NCI-H1092 (cell line): ENCODE measurements around the gene FUBP3.

Experiments
- DNase-seq: peaks from one replicate; lab custom pipeline; 2025; lab: John Stamatoyannopoulos, UW

Gene FUBP3

DNA sequence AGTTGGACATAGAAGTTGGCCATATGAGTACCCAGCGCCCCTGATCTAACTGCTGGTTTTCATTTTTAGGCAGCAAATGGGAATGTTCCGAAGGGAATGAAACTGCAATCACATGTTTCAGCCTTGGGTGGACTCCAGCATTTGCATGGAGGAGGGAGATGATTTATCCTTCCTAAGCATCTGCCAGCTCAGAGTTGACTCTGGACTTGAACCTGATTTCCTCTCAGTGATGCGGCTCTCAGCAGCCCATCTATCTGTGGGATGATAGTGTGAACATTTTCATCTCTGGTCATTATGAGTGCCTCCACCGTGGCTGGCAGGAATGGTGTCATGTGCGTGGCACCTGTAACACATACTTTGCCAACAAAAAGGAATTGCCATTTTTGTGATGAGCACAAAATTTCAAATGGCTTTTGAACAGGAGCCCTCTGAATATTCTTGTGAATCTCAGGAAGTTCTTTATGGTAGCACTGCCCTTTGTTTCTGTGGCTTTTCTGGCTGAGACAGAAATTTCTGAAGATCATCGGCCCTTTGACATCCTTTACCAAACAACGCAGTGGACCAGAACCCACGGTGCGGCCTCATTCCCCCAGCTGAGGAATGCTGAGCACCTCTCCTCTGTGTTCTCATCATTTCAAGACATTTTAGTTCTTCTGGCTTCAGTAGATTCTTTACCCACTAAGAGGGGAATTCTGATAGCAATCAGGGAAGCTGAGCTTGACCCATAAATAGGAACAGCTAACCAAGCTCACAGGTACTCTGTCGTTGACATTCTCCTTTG is 28.5 kb downstream of the FUBP3 start:
- DNase-seq: no peak

DNA sequence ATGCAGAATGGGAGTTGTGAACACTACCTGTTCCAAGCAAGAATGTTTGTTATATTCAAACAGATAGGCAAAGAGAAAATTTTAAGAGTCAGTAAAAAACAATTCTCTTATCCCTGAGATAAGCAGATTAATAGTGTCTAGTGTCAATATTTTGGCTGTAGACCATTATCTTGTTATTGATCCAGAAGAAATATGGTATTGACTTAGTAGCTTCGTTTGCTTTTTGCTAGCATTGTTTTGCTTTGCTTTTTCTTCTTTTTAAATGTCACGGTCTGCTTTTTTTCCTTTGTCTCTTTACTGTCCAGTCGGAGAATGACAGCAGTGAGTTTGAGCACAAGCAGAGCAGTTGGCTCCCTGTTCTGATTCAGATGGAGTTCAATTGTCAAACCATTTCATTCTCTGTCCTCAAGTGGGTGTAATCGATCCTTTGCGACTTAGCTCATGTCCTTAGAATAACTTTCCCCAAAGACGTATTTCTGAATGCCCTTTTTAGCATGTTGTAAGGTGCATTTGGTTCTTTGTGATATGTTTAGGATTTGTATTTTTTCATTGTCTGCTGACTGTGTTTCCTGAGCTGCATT is 29.3 kb downstream of the FUBP3 start:
- no peak for DNase-seq

DNA sequence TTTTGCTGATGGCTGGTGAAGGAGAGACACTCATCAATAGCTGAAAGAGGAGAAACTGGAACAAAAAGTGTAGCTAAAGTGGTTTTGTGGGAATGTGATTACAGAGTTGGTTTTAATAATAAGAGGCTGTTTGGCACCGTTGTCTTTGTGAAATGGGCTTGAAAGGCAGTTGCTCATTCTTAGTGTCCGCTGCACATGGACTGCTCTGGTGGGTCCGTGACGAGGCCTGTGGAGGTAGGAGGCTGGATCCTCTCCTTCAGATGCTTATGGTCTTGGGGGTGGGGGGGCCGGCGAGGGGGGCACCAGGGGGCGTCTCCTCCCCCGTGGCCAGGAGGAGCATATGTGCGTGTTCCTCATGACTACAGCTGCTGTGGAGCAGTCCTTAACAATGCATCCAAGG is 29.8 kb downstream of the FUBP3 start:
- DNase-seq: no peak

DNA sequence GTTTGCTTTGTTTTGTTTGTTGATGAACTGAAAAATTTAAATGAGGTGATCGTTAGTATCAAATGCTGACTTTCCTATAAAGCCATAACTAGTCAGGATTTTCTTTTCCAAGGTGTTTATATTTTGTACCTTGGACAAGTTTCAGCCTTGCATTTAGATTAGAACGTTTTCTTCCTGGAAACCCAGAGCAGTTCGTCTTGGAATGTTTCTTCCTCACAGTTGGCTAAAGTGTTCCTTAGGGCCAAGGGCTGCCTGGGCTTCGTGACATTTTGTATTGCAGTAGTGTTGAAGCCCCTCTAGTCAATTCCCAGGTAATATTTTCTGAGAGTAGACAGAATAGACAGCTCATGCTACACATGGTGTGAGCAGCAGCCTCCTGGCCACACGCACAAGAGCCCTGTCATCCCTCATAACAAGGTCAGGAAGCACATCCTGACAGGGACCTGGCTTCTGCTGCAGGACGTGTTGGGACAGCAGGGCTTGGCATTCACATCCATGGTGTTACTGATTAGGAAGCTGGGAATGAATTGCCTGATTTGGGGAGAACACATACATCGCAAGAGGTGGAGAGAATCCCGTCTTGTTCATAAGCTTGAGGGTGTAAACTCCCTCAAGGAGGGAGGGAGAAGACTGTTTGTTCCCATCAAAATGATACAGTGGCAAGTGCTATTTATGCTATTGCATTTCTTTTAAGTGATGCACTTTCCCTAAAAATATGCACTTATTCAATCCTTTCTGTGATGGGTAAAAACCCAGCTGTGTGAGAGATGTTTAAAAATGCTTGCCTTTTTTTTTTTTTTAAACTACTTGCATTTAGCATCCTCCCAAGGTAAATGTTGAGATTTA is 31.7 kb downstream of the FUBP3 start:
- no peak for DNase-seq

DNA sequence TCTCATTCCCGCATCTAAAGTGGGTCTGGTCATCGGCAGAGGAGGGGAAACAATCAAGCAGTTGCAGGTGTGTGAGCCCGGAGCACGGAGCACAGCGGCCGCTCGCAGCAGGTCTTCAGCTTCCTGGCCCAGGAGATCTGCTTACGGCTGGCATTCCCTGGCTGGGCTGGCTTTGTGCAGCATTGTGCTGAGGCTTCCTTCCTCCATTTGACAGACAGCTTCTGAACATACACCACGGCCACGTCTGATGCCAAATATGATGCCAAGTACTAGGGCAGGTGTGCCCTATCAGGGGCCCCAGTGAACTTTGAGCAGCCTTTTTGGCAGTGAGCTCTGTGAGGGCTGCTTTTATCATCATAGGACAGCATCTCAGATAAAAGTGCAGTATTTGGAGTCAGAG is 37.1 kb downstream of the FUBP3 start:
- no peak for DNase-seq

DNA sequence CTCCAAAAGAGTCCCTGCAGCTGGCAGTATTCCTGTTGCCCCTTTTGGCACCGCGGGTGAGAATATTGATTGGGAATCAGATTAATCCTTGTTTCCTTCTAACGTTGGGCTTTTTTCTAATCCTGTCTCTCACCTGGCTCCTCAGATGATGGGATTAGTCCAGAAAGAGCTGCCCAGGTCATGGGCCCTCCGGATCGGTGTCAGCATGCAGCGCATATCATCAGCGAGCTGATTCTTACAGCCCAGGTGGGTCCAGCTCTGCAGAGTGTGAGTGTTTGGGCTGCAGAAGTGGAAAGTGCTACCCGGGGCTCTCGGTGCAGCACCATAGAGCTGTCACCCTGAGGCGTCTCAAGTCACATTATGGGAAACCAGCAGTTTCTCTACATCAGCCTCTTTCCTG is 44.1 kb downstream of the FUBP3 start:
- no peak for DNase-seq

DNA sequence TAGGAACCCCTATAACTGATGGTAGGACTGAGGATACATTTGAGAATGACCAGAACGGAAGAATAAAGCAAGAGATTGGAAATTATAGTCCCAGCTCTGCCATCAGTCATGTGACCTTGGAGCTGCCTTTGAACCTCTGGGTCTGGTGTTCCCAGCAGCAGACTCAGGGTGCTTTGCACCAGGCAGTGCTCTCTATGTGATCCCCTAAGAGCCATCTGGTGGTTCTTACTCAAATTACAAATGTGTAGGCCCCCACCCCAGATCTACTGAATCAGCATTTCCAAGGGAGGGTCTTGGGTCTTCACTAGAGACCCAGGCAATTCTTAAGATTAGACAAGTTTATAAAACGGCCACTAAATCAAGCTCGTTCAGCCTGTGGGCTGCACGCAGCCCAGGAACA is 44.8 kb downstream of the FUBP3 start:
- DNase-seq: no peak

DNA sequence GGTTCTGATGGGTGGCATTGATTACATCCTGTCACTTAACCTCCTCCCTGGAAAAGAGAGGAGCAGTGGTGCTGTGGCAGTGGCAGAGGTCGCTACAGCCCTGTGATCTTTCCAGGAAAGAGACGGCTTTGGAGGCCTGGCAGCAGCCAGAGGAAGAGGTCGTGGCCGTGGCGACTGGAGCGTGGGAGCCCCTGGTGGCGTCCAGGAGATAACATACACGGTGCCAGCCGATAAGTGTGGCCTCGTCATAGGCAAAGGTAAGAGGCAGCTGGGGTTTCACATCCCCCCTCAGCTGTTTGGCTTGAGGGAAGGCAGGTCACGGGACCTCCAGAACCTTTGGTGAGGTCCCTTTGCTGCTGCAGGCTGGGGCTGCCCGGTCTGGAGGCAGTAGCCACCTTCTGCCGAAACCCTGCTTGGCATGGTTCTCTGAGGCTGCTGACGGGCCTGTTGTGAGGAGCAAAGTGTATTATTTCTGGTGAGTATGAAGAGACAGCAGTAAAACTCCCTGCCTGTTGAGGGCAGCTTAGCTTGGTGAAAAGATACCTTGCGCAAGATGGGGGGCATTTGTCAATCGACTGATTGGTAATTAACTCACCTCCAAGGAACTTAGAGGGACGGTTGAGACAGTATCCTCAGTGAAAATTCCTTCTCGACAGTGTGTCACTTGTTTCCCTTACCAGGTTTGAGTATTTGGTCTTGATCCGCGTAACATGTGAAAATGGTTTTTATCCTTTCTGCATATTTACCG is 47.0 kb downstream of the FUBP3 start:
- no peak for DNase-seq

DNA sequence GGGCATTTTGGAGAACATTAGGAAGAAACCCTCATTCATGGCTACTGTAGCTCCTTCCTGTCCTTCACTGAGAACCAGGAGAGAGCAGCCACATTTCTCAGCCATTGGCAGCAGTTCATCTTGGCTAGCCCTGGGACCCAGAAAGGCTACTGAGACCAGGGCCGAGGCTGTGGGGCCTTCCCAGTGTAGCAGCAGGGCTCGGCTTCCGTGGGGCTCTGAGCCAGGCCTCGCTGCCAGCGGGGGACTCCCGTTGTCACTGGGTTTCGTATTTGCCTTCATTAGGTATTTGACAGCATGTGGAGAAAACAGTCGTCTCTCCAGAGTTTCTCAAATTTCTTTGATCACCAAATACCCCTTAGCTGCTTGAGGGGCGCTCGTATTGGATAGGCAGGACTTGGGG is 47.7 kb downstream of the FUBP3 start:
- no peak for DNase-seq

DNA sequence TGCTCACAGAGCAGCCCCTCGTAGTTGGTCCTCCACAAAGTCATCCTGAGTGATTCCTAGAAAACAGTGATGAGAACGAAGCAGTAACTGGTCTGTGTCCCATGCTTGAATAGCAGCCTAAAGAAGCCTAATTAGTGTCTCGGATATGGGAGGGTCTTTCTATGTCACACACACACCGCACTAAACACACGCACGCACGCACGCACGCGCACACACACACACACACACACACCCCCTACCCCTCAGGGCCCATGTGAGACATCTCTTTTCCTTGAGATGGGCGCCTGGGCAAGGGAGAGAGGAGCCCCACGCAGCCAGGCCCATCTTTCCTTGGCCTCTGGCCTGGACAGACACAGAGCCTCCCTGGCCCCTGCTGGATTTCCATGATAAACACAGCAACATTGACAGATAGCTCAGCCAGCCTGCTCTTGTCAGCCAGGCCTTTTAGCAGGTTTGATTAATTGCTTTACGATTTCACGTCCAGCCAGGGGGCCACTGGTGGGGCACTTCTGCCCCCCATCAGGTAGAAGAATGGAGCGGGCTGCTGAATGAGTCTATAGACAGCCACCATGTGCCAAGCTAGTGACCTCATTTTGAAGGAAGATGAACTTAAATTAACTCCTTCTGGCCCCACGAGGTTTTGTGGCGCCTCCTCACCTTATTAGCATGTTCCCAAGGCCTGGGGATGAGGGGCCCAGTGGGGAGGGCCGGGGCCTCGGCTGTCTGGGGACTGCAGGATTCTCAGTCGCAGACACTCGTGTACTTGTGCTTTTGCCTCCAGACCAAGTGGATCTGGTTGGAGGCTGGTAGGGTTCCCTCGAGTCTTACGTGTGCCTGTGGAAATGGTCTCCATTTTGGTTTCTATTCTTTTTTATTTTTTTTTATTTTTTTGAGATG is 48.8 kb downstream of the FUBP3 start:
- no peak for DNase-seq

DNA sequence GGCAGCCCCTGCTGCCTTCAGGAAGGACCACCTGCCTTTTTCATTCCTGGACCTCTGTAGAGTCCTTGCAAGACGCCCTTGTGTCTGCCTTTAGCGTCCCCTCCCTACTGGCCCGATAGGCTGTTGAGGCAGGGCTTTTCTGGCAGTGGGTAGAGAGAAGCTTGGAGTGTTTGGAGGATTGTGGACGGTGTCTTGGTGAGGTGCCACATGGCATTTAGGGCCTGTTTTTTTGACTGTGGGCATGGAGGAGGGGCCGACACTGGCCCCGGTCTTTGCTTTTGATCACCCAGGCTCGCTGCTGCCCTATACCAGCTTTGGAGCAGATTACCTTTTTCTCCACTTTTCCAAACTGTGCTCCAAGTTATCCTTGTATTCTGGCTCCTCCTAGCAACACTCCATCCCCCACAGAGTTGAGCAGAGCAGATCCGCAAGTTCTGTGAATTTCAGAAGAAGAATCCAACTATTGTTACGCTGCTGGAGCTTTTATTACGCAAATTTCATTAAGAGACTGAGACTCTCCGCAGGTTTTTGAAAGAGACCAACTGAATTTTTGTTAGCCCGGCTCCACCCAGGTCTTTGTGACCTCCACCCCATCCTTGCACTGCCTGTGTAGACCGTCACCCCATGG is 50.2 kb downstream of the FUBP3 start:
- no peak for DNase-seq

DNA sequence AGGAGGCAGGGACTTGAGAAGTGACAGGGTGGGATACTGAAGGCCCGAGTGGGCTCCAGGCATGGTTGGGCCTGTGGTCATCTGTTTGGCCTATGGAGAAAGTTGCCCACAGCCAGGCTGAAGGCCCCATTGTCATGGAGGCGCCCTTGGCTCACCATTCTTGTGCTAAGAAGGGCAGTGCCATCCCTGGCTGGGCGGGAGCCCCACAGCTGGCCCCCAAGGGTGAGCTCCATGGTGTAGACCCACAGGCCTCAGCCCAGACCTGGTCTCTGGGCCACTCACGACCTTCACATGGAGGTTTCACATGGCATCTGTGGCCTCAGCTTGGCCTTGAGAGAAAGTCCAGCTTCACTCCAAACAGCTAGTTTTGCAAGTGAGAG is 50.7 kb downstream of the FUBP3 start:
- no peak for DNase-seq

DNA sequence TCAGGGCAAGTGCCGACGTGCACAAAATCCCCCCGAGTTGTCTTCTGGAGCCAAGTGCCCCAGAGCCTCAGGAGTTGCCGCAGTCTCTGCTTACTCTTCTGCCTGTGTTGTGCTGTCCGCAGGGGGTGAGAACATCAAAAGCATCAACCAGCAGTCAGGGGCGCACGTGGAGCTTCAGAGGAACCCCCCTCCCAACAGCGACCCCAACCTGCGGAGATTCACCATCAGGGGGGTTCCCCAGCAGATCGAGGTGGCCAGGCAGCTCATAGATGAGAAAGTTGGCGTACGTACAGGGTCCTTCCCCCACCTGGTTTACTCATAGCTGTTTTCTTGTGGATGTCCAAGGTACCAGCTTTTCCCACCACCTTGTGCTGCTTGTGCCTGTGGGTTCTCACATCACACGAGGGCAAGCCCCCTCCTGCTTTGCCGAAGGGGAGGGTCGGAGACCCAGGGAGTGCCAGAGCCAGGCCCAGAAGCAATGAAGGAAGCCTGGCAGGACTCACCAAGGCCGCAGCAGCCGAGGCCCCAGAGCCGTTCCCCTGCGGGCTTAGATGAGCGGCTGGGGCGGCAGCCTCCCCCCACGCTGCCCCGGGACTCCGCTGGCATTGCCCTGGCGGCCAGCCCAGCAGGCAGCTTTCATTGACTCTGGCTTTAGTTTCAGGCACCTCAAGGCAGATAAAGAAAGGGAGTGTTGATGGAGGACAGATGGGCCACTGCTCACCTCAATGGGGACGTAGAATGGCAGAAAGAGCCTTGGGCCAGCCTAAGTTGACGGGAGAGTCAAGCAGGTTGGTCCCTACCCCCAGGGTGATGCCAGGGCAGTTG is 51.3 kb downstream of the FUBP3 start:
- DNase-seq: no peak

DNA sequence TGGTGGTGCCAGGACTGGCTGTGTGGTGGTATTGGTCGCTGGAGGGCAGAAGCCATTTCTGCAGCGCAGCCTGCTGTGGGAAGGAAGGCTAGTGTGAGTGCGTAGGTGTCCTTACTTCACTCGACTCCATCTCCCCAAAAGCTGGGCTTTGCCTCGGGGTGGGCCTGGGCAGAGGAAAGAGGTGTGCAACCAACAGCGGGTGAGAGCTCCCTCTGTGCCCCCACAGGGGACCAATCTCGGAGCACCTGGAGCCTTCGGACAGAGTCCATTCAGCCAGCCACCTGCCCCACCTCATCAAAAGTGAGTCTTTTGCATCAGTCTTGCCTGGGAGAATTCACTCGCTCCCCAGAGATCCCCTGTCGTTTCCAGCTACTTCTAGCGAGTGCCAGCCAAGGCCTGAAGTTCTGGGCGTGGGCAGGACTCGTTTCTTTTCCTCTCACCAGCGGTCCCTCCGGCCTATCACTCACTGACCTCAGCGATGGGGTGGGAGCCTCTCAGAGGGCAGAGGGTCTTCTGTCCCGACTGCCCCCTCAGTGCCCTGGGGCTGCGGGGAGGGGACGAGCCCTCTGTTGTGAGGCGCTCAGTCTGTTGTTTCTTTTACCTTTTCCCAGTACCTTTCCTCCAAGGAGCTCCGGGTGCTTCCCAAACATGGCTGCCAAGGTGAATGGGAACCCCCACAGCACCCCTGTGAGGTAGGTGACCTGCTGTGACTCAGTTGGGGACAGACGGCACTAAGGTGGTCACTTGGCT is 52.1 kb downstream of the FUBP3 start:
- DNase-seq: no peak

DNA sequence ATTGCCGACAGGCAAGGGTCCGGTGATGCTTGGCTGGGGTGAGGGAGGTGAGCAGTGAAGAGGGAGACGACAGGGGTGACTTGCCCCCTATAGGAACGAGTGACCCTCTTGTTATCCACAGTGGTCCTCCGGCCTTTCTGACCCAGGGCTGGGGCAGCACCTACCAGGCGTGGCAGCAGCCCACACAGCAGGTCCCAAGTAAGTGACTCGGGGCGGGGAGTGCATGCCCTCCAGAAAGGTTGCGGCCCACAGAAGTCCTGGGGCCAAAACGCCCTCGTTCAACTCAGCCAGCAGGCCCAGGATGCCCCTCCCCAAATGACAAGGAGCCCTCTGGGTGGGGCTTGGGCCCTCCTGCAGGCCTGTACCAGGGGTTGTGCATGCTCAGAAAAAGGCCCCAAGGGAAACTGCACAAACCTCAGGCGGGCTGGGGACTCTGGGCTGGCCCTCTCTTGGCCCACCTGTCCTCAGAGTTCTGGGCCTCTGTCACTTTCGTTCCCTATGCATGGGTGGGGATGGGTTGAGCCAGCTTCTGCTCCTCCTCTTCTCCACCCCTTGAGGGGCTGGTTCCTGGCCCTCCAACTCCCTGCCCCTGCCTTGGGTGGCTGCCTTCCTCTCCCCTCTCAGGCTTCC is 52.8 kb downstream of the FUBP3 start:
- DNase-seq: no peak

DNA sequence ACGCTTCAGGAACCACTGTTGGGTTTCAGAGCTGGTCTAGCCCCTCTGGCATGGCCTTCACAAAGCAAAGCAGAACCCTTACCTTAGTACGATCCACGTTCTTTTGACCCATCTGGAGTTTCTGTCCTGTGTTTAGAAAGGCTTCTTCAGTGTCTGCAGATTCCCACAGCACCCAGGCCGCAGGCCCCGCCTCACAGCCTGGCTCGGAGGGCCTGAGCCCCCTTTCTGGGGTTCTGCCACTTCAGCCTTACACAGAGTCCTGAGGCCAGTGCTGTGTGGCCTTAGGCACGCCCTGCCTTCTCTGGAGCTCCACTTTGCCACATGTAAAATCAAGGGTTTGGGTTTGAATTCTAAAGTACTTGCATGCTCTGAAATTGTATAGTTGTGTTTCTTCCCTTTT is 53.5 kb downstream of the FUBP3 start:
- DNase-seq: no peak

DNA sequence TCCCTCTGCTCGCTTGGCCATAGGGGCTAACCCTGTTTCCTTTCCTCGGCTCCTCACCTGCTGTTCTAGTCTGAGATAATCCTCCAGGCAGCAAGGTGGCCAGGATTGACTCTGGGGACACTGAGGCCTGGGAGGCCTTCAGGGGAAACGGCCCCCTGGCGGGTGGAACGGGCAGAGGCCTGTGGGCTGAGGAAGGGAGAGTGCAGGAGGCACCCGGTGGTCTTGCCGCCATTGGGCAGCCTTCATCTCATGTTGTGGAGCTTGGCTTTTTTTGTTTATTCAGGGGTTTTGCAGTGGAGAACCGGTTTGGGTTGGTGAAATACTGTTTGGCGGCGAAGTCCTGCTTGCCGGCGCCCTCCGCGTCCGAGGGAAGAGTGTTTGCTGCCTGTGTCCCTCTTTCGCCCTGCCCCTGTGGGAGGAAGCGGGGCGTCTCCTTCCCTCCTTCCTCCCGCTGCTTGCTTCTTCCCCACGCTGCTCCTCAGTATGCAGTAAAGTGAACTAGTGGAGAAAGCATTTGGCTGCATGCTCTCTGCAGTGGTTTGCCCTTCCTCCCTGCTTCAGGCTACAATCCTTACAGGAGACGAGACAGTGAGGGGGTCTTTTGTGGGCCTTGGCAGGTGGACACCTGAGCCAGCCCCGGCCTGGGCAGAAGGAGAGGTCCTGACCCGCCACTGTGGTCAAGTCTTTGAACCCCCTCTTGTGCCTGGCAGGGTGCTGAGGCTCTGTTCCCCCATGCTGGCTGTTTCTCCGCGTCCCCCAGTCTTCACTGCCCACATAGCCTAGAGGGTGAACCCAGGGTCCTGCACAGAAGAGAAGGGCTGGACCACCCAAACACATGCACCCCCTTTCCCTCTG is 54.2 kb downstream of the FUBP3 start:
- DNase-seq: no peak
